Measurements from ENCODE around the gene SPECC1L.
"Not testable (repeated sequence)": the region's sequence is repeated elsewhere in the genome, so short reads cannot be mapped to it uniquely, and the experiment has no call there.

The SPECC1L gene, protein sequence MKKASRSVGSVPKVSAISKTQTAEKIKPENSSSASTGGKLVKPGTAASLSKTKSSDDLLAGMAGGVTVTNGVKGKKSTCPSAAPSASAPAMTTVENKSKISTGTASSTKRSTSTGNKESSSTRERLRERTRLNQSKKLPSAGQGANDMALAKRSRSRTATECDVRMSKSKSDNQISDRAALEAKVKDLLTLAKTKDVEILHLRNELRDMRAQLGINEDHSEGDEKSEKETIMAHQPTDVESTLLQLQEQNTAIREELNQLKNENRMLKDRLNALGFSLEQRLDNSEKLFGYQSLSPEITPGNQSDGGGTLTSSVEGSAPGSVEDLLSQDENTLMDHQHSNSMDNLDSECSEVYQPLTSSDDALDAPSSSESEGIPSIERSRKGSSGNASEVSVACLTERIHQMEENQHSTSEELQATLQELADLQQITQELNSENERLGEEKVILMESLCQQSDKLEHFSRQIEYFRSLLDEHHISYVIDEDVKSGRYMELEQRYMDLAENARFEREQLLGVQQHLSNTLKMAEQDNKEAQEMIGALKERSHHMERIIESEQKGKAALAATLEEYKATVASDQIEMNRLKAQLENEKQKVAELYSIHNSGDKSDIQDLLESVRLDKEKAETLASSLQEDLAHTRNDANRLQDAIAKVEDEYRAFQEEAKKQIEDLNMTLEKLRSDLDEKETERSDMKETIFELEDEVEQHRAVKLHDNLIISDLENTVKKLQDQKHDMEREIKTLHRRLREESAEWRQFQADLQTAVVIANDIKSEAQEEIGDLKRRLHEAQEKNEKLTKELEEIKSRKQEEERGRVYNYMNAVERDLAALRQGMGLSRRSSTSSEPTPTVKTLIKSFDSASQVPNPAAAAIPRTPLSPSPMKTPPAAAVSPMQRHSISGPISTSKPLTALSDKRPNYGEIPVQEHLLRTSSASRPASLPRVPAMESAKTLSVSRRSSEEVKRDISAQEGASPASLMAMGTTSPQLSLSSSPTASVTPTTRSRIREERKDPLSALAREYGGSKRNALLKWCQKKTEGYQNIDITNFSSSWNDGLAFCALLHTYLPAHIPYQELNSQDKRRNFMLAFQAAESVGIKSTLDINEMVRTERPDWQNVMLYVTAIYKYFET
- 20.3 to 21.4 reads per million in 2 donors for total RNA-seq

DNA sequence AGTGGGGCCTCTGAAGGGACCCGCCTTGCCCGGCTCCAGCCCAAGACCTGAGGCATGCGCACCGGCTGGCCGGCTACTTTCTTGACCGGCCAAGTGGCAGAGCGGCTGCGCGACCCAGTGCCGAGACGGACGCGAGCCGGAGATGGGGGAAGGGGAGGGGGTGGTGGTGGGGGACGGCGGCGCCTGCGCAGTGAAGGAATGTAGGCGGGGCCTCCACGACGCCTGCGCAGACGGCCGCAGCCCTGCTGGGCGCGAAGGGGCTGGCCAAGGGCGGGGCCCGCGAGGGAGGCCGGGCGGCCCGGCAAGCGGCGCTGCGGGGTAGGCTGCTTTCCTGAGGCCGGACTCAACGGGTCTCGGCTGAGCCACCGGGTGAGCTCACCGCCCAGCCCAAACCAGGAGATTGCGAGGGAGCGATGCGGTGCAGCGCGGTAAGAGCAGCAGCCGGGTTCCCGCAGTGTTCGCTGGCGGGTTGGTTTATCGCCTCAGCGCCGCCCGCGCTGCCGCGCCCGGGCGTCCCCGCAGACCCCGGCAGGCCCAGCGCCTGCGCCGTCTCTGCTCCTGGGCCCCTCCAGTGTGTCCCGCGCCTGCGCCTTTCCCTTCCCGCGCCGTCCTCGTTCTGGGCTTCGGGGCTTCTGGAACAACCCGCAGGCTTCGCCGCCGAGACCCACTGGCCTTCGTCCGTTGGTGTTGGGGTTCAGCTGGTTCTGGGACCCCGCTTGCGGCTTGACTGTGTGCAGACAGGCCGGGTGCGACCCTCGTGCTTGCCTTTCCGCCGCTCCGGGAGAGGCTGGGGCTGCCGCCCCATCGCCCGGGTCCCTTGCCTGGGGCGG lies at the start of gene SPECC1L:
SPECC1L (plus strand) TSS at position 276 of the 830 bp plus-strand sequence. CDS start 31,401 bp downstream, outside the sequence.
- peak; percentile 78 to 91 (median 87) for DNase-seq

DNA sequence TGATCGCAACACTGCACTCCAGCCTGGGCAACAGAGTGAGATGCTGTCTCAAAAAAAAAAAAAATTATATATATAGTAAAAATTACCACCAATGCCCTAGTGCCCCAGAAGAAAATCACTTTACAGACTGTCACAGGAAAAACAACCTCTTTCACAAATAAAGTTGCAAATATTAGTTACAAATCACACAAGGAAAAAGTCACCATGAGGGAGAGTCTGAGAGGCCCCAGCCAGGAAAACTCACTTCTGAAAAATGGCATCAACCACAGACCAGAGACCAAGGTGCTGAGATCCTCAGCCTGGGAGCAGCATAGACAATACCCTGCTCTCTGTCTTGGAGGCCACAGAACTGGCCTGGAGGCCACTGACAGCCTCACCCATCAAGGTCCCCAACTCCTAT lies 46.2 kb upstream of the SPECC1L start:
- no peak for DNase-seq

DNA sequence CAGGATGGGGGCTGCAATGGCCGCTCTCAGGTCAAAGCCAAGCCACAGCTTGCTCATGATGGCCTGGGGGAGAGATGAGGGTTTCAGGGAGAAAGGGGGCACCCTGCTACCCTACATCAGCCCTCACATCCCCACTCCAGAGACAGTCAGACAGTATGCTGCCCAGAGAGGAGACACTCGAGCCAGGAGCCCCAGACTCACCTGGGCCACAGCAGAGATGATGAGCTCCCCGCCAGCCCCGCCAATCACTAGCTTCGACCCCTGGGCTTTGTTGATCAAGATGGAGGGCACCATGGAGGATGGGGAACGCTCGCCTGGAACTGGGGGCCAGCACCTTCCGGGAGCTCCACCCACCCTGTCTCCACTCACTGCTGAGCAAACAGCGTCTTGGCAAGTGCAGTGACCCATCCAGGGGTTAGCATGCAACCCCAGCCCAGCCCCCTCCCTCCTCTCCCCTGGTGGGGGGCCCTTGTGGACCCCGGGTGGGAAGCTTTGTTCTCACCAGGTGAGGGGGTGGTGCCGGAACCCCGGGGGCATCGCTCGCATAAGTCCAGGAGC lies 45.5 kb upstream of the SPECC1L start:
- DNase-seq: no peak

DNA sequence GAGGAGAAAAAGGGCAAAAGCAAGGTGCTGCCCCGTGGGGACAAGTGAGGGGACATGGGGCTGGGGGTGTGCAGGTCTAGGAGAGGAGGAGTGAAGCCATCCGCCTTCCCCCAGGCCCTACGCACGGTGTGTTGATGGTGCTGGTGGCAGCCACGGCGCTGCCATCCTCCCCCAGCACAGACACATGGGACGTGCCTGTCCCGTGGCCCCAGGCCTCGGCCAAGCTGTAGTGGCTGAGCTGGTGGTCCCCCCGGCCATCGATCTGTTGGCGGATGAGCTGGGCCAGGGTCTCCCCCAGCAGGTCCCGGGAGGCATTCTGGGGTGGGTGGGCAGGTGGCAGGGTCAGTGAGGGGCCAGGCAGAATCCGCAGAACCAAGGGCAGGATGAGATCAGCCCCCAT lies 44.7 kb upstream of the SPECC1L start:
- DNase-seq: no peak

DNA sequence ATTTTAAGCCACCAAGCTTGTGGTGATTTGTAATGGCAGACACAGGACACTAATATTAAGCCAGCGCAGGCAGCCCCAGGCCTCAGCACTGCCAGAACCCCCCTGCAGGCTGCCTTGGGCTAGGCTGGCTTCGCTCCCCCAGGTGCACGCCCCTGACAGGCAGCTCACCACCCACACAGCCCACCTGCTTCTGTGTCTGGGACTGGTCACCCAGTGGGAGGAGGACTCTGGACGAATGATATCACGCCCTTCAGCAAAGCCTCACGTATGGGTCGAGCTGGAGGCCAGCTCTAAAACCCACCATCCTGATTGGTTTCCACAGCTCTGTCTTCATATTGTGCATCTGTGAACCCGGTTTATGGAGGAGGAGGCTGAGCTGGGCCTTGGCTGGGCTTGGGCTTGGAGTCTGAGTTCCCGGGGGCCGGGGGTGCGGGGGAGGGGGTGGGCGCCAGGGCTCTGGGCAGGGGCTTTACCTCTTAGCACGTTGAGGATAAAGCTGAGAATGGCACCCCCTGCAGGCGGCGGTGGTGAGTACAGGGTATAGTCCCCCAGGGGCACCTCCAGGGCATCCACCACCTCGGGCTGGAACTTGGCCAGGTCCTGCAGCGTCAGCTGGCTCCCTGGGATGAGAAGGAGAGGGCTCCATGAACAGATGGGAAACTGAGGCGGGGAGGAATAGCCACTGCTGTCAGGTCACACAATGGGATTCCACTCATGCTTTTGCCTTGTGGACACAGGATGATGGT lies 39.5 kb upstream of the SPECC1L start:
- peak; percentile 32 to 63 (median 51) for DNase-seq

DNA sequence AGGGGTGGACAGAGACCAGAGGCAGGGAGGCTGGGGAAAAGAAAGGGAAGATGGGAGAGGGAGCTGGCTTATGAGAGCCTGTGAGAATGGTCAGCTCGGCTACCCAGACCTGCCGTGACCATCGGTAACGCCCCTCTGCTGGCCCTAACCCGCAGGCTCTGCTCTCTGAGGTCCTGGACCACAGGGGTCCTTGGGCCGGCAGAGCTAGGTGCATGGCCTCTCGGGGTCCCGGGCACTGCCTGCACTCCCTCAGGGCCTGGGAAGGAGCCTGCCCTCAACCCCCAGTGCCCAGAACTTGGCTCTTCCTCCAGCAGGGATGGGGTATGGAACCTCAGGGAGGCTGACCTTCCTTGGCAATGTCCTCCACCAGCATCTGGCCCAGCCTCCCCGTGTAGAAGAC lies 38.9 kb upstream of the SPECC1L start:
- no peak for DNase-seq

DNA sequence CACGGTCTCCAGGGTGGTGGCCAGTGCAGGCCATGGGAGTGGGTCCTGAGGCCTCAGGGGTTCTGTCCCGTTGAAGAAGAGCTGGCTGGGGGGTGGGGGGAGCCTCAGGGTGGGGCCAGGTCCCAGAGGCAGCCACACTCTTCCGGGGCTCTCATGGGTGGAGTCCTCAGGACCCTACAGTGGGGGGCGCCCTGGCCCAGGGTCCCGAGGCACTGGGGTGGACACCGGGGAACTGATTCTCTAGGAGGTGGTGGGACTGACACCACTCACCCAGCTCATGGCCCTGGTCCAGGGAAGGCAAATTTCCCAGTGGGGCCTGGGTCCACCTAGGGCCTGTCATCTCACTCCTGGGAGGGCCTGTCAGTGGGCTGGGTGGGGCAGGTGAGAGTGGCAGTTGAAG lies 38.5 kb upstream of the SPECC1L start:
- DNase-seq: no peak

DNA sequence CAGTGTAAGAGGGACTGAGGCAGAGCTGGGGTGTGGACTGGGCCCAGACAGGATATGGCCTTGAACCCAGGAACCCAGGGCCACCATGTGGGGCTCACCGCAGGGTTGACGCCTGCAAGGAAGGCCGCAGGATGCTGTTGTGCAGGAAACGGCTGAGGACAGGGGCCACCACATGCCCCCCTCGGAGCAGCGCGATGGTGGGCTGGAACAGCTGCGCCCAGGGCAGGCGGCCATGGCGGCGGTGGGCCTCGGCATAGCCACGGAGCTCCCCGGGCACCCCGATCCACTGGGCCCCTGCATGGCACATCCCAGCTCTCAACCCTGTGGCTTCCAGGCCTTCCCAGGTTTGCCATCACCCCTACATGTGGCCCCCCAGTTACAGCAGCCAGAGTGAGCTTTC lies 37.9 kb upstream of the SPECC1L start:
- no peak for DNase-seq

DNA sequence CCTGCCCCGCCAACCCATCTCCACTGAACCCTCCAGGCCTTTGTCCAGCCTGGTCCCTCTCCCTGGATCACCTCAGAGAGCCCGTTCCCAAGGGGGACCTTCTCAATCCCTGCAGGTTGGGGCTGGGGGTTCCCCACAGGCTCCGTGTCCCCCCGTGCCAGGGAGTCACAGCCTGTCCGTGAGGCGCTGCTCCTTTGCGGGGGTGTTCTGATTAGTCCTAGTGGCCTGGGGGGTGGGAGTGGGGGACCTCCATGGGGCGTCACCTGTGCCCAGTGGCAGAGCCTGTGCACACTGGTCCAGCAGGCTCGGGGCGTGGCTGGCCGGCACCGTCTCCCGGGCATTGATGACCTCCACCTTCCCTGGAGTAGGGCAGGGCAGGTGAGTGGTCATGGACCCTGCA lies 37.4 kb upstream of the SPECC1L start:
- DNase-seq: no peak

DNA sequence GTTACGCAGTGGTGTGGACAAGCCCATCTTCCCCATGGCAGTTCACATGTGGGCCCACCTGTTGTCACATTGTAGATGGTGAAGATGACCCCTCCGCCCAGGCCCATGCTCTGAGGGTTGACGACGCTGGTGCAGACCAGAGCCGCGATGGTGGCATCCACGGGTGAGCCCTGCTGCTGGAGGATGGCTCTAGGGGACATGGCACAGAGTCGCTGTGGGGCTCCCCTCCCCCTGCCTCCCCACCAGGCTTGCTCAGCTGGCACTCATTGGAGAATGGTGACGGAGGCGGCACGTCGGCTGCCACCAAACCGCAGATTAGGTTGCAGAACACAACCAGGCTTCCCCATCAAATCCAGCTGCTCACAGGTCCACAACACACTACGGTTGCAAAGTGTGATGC lies 36.8 kb upstream of the SPECC1L start:
- no peak for DNase-seq

DNA sequence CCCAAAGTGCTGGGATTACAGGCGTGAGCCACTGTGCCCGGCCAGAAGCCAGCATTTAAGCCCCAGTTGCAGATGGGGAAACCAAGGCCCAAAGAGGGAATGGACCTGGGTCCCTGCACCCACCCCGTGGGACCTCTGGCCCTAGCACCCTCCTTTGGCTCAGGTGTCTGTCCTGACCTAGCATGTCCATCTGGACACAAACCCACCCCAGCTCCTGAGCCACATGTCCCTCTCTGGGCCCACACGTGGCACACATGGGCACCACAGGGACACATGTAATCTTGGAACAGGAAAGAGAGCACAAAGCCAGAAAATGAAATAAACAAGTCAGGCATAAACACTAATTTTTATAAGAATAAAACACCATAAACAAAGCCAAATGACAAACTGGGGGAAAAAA lies 35.3 kb upstream of the SPECC1L start:
- DNase-seq: no peak

DNA sequence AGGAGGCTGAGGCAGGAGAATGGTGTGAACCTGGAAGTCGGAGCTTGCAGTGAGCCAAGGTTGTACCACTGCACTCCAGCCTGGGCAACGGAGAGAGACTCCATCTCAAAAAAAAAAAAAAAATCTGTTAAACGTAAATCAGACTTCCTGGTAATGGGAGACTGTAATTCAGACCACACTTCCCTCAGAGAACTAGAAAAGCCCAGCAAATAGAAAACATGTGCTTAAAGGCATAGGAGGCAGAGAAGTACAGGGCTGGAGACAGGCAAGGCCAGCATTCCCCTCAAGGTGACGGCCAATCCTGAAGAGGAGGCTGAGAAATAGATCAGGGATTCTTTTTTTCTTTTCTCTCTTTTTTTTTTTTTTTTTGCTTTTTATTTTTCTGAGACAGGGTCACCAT lies 34.0 kb upstream of the SPECC1L start:
- DNase-seq: no peak

DNA sequence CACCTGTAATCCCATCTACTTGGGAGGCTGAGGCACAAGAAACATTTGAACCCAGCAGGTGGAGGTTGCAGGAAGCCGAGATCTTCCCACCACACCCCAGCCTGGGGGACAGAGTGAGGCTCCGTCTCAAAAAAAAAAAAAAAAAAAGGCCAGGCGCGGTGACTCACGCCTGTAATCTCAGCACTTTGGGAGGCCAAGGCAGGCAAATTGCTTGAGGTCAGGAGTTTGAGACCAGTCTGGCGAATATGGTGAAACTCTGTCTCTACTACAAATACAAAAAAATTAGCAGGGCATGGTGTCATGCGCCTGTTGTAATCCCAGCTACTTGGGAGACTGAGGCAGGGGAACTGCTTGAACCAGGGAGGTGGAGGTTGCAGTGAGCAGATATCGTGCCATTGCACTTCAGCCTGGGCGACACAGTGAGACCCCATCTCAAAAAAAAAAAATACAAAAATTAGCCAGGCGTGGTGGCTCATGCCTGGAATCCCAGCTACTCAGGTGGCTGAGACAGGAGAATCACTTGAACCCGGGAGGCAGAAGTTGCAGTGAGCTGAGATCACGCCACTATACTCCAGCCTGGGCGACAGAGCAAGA lies 32.4 kb upstream of the SPECC1L start:
- not testable (repeated sequence) for DNase-seq

DNA sequence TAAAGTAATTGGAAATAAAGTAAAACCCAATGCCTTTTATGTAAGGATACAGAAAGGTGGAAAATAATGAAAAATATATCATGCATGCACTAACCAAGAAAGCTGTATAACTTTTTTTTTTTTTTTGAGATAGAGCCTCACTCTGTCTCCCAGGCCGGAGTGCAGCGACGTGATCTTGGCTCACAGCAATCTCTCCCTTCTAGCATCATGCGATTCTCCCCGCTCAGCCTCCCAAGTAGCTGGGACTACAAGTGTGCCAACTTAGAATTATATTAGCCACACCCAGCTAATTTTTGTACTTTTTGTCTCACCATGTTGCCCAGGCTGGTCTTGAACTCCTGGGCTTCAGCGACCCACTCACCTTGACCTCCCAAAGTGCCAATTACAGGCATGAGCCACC lies 30.2 kb upstream of the SPECC1L start:
- no peak for DNase-seq

DNA sequence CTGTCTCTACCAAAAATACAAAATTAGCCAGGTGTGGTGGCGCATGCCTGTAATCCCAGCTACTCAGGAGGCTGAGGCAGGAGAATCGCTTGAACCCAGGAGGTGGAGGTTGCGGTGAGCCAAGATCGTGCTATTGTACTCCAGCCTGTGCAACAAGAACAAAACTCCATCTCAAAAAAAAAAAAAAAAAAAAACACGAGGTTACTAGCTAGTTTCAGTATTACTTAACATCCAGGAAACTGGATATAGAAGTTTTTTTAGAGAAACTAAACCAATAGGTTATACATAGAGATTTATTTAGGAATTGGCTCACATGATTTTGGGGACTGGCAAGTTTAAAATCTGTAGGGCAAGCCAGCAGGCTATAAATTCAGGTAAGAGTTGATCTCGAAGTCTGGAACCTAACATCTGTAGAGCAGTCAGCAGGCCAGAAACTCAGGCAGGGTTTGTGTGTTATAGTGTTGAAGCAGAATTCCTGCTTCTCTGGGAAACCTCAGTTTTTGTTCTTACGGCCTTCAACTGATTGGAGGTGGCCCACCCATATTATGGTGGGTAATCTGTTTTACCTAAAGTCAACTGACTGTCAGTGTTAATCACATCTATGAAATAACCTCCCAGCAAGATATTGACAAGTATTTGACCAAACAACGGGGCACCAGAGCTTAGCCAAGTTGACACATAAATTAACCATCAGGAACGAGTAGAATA lies 29.5 kb upstream of the SPECC1L start:
- peak in 1 of 5 experiments; percentile 50 for DNase-seq

DNA sequence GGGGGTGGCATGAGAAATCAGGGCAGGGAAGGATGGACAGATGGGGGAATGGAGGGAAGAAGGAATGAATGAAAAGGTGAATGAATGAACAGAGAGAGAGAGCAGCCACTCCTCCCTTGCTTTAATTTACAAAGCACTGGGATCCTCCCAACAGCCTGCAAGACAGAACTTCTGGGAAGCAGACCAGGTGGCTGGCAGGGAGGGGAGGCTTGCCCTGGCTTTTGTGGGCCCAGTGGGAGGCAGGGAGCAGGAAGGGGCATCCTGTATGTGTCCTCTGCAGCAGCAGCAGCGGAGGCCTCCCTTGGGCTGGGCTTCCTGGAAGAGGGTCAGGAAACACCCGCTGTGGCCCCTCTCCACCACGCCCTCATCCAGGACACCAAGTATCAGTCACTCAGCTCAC lies 27.2 kb upstream of the SPECC1L start:
- DNase-seq: not testable (repeated sequence)

DNA sequence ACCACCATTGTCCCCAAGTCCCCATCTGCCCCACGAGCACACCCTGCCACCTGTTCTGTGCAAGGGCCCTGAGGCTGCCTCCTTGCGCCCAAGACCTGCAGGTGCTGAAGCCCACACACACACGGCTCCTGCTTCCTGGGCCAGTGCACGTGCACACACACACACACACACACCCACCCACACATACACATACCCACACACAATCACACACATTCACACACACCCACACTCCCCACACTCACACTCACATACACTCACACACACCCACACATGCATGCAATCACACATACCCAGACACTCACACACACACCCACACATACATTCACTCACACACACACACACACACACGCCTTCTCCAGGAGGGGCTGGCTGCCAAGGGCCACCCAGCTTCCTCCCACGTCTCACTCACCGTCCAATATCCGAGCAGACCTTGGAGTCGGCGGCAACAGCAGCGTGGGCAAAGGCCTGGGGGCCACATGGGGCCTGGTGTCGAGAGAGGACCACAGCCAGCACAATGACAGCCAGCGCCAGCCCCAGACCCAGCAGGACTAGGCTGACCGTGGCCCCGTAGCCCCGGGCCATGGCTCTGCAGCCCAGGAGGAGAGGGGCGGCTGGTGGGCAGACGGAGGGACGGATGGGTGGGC lies 26.4 kb upstream of the SPECC1L start:
- peak in 1 of 5 experiments; percentile 21 for DNase-seq

DNA sequence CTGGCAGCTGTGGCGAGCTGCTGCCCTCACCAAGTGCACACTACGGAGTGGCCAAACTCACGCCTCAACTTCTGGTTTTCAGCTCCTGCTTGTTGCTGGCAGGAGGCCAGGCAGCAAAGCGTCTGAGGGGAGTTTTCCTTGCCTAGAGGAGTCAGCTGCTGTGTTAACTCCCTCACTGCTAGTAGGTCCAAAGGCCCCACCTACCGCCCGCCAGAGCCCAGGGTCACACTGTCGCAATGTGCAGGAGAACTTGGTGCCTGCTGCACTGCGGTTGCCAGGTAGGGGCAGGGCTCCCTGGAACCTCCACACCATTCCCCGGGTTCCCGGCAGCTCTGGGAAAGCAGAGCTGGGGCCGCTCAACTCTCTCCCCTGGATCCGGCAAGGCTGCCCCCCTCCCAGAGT lies 25.6 kb upstream of the SPECC1L start, which contains the start of gene GGT5:
GGT5 (minus strand) TSS at position 53 of the 402 bp plus-strand sequence. CDS start 357 bp downstream, outside the sequence.
- DNase-seq: not testable (repeated sequence)

All from T-helper 2 cell (primary cell).